RWPE1 (cell line): Measurements from ENCODE around the gene ATP1A1.

Source experiments
- CTCF ChIA-PET: fragments of 350-600 bp; sonication (Branson Sonifier 250); formaldehyde crosslinking; extraction: SDS; loops from one replicate; lab custom pipeline; 2021; lab: Yijun Ruan, JAX
- POLR2A ChIA-PET: fragments of 400-600 bp; formaldehyde crosslinking; extraction: SDS; loops from one replicate; lab custom pipeline; 2020; ENCODE audit warnings: antibody characterized with exemption; ENCODE audit not compliant: low non-redundant PET; lab: Yijun Ruan, JAX
- DNase-seq: peaks from one replicate; pipeline ENCODE4 v3.0.0; 2012; ENCODE audit warnings: low spot score
- H3K27ac ChIP-seq: fragments of 450-650 bp; 2 replicates; pipeline ENCODE4 v1.5.1; 2017
- CTCF ChIP-seq: fragments of 450-650 bp; conservative IDR thresholded peaks from 2 replicates; pipeline ENCODE4 v1.5.1; 2017; ENCODE audit warnings: low read depth, mild to moderate bottlenecking

The ATP1A1 gene

GRCh38 chr1:116380499-116381242 lies 7.6 kb downstream of the ATP1A1 start:
- no peak for TF ChIP-seq CTCF
- CTCF ChIA-PET = interaction anchor here (0.6 kb wide), 1 partner anchor 355 kb away, joined by 3 read pairs; no protein-coding TSS in a partner anchor
- POLR2A ChIA-PET = no interaction called here
- no peak overlapping the region for H3K27ac ChIP-seq
- DNase-seq = no peak

- no peak for TF ChIP-seq CTCF
- no peak overlapping the region for H3K27ac ChIP-seq
- no peak for DNase-seq
- POLR2A ChIA-PET = no interaction called here
- CTCF ChIA-PET = interaction anchor here (0.6 kb wide), 1 partner anchor 11 kb away, joined by 4 read pairs; no protein-coding TSS in a partner anchor
Observed at GRCh38 chr1:116382321-116382720, 9.3 kb downstream of the ATP1A1 start.

- ChIA-PET CTCF (interaction anchor here (0.6 kb wide), 1 partner anchor 10 kb away, joined by 4 read pairs; no protein-coding TSS in a partner anchor), POLR2A (no interaction called here)
- no peak overlapping the region for H3K27ac ChIP-seq
- no peak for TF ChIP-seq CTCF
- no peak for DNase-seq
Observed at GRCh38 chr1:116382857-116383483, 9.9 kb downstream of the ATP1A1 start.

- TF ChIP-seq CTCF = no peak
- no peak for DNase-seq
- ChIA-PET POLR2A (no interaction called here), CTCF (no interaction called here)
- no peak overlapping the region for H3K27ac ChIP-seq
Observed at GRCh38 chr1:116386042-116386441, 13.0 kb downstream of the ATP1A1 start.

- CTCF ChIA-PET = interaction anchor here (0.9 kb wide), 1 partner anchor 248 kb away, joined by 4 read pairs; no protein-coding TSS in a partner anchor
- POLR2A ChIA-PET = no interaction called here
- peak overlapping the region; percentile 49; the same call in 1 of the 2 replicates for H3K27ac ChIP-seq
- DNase-seq = no peak
- no peak for TF ChIP-seq CTCF
Observed at GRCh38 chr1:116387551-116387950, 14.5 kb downstream of the ATP1A1 start.

- no peak overlapping the region for H3K27ac ChIP-seq
- POLR2A ChIA-PET = no interaction called here
Observed at GRCh38 chr1:116388122-116388521, 15.1 kb downstream of the ATP1A1 start.

More at GRCh38 chr1:116388122-116388521, 15.1 kb downstream of the ATP1A1 start:
- TF ChIP-seq CTCF = no peak
- no peak for DNase-seq
- CTCF ChIA-PET = interaction anchor here (0.7 to 1.4 kb wide), 2 partner anchors 111 to 179 kb away, joined by 3 to 4 read pairs; no protein-coding TSS in a partner anchor
